Activated B cell treated with CpG ODN at 0.5 μM for 24 hours (primary cell): ENCODE data around the gene FAM50A. TPM values are rescaled to one million over a fixed set of nuclear protein-coding genes. Genes with fewer than 3 reads are reported as not detected.
"Not testable (repeated sequence)": the region's sequence is repeated elsewhere in the genome, so short reads cannot be mapped to it uniquely, and the experiment has no call there.

Experiments used
- ATAC-seq: fragments of 200-7000 bp; cut with Tn5 transposase; one replicate; pipeline ENCODE4 v1.10.0; 2021; ENCODE audit warnings: low read depth, mild to moderate bottlenecking, moderate library complexity
- CTCF ChIA-PET: fragments of 350-600 bp; sonication (Branson Sonifier 250); formaldehyde crosslinking; loops from one replicate; lab custom pipeline; 2021; ENCODE audit warnings: antibody characterized with exemption; lab: Charles Lee
- POLR2A ChIA-PET: fragments of 350-600 bp; sonication (Branson Sonifier 250); formaldehyde crosslinking; loops from one replicate; lab custom pipeline; 2021; ENCODE audit warnings: antibody characterized with exemption; lab: Charles Lee
- DNase-seq: peaks from one replicate; pipeline ENCODE4 v3.0.0; 2022
- H3K27ac Mint-ChIP-seq: one replicate; pipeline ENCODE4 v1.8.0; 2020; ENCODE audit warnings: mixed read lengths
- H3K27me3 Mint-ChIP-seq: one replicate; pipeline ENCODE4 v1.8.0; 2021; ENCODE audit warnings: mixed read lengths
- H3K36me3 Mint-ChIP-seq: one replicate; pipeline ENCODE4 v1.8.0; 2021; ENCODE audit warnings: low read depth, mixed read lengths
- H3K4me1 Mint-ChIP-seq: one replicate; pipeline ENCODE4 v1.8.0; 2021; ENCODE audit warnings: mixed read lengths
- H3K4me3 Mint-ChIP-seq: one replicate; pipeline ENCODE4 v1.8.0; 2020; ENCODE audit warnings: mild to moderate bottlenecking, mixed read lengths
- H3K9me3 Mint-ChIP-seq: one replicate; pipeline ENCODE4 v1.8.0; 2020; ENCODE audit warnings: mixed read lengths
- intact Hi-C: fragments of 100-400 bp; cut with micrococcal nuclease; formaldehyde crosslinking; loops from one replicate; pipeline ENCODE4 v1.15.1; 2024
- total RNA-seq: library from RNA; stranded (reverse); gene quantifications from 2 replicates; pipeline ENCODE4 v1.2.3, GENCODE V29; 2022
- TF ChIP-seq, protein P1 (sequence below): fragments of 200-600 bp; IDR thresholded peaks from one replicate; pipeline ENCODE4 v1.8.0; 2022; ENCODE audit warnings: antibody characterized with exemption, mild to moderate bottlenecking

The FAM50A gene, protein sequence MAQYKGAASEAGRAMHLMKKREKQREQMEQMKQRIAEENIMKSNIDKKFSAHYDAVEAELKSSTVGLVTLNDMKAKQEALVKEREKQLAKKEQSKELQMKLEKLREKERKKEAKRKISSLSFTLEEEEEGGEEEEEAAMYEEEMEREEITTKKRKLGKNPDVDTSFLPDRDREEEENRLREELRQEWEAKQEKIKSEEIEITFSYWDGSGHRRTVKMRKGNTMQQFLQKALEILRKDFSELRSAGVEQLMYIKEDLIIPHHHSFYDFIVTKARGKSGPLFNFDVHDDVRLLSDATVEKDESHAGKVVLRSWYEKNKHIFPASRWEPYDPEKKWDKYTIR
- total RNA-seq: 52.5 and 56.0 TPM in 2 replicates

- peak within 1 kb of the TSS; percentile 66 for H3K27ac Mint-ChIP-seq
- peaks cover 5% of the 10 kb centered on the region for H3K4me1 Mint-ChIP-seq
- intact Hi-C loops: loop anchor here (1.0 kb wide), 1 partner anchor 13 kb away; no protein-coding TSS in a partner anchor
- ChIA-PET CTCF (no interaction called here), POLR2A (interaction anchor here (1.0 to 2.3 kb wide), 6 partner anchors 8 to 103 kb away, joined by 3 to 5 read pairs (median 3); partner anchors contain the start of genes EMD and IKBKG)
- H3K9me3 Mint-ChIP-seq: no peaks in the 10 kb centered on the region
- no peaks in the 10 kb centered on the region for H3K27me3 Mint-ChIP-seq
- peaks cover 34% of the 10 kb centered on the region for H3K36me3 Mint-ChIP-seq
- TF ChIP-seq, protein P1, sequence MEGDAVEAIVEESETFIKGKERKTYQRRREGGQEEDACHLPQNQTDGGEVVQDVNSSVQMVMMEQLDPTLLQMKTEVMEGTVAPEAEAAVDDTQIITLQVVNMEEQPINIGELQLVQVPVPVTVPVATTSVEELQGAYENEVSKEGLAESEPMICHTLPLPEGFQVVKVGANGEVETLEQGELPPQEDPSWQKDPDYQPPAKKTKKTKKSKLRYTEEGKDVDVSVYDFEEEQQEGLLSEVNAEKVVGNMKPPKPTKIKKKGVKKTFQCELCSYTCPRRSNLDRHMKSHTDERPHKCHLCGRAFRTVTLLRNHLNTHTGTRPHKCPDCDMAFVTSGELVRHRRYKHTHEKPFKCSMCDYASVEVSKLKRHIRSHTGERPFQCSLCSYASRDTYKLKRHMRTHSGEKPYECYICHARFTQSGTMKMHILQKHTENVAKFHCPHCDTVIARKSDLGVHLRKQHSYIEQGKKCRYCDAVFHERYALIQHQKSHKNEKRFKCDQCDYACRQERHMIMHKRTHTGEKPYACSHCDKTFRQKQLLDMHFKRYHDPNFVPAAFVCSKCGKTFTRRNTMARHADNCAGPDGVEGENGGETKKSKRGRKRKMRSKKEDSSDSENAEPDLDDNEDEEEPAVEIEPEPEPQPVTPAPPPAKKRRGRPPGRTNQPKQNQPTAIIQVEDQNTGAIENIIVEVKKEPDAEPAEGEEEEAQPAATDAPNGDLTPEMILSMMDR: no peak
- peak within 1 kb of the TSS; percentile 77 for H3K4me3 Mint-ChIP-seq
- peak; percentile 90 for ATAC-seq
- peak; percentile 75 for DNase-seq
These were observed at the start of gene FAM50A for GRCh38 chrX:154443992-154444754. TSS of gene FAM50A (plus strand) at chrX:154444141. CDS start at chrX:154444236, 95 bp downstream.

DNA sequence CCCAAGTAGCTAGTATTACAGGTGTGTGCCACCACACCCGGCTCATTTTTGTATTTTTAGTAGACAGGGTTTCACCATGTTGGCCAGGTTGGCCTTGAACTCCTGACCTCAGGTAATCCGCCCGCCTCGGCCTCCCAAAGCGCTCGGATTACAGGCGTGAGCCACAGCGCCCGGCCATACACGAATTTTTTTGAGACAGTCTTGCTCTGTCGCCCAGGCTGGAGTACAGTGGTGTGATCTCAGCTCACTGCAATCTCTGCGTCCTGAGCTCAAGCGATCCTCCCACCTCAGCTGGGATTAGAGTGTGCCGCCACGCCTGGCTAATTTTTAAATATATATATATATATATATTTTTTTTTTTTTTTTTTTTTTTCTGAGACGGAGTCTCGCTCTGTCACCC, 47.6 kb upstream of the FAM50A start:
- intact Hi-C loops: loop anchor here (5.0 kb wide), 4 partner anchors 41 to 136 kb away; partner anchors contain the start of genes GDI1, LAGE3 and SLC10A3
- not testable (repeated sequence) for H3K27ac Mint-ChIP-seq
- POLR2A ChIA-PET: interaction anchor here (2.4 to 6.2 kb wide), 2 partner anchors 13 to 14 kb away, joined by 20 to 125 read pairs; partner anchors contain the start of genes DNASE1L1 and TAFAZZIN

GRCh38 chrX:154396973-154397887, 46.7 kb upstream of the FAM50A start:
- Mint-ChIP-seq H3K4me3 (peak overlapping the region; percentile 97), H3K4me1 (peaks cover 26% of the 10 kb centered on the region), H3K9me3 (no peaks in the 10 kb centered on the region), H3K36me3 (peaks cover 36% of the 10 kb centered on the region), H3K27ac (peak overlapping the region; percentile 99), H3K27me3 (no peaks in the 10 kb centered on the region)
- DNase-seq (peak; percentile 65), ATAC-seq (peak; percentile 66)
- TF ChIP-seq, protein P1: no peak
- intact Hi-C loops: loop anchor here (5.0 kb wide), 4 partner anchors 40 to 135 kb away; partner anchors contain the start of genes GDI1, LAGE3 and SLC10A3
- CTCF ChIA-PET: interaction anchor here (1.3 kb wide), 1 partner anchor 32 kb away, joined by 4 read pairs; no protein-coding TSS in a partner anchor
- POLR2A ChIA-PET: interaction anchor here (0.5 to 6.2 kb wide), 33 partner anchors 12 to 473 kb away, joined by 3 to 125 read pairs (median 5); partner anchors contain the start of genes ARHGAP4, ATP6AP1, DNASE1L1 and EMD

More for the DNA sequence above, 47.6 kb upstream of the FAM50A start:
- Mint-ChIP-seq H3K36me3 (peaks cover 33% of the 10 kb centered on the region), H3K4me3 (peak overlapping the region; percentile 97), H3K4me1 (peaks cover 26% of the 10 kb centered on the region)
- H3K27me3 Mint-ChIP-seq, H3K9me3 Mint-ChIP-seq, CTCF ChIA-PET, ATAC-seq, DNase-seq: not testable (repeated sequence)

GRCh38 chrX:154397888-154398667, 45.9 kb upstream of the FAM50A start, which contains the start of gene RPL10:
TSS of gene RPL10 (plus strand) at chrX:154398377. CDS start at chrX:154398520, 143 bp downstream.
- Mint-ChIP-seq H3K27ac (peak within 1 kb of the TSS; percentile 99), H3K36me3 (peaks cover 39% of the 10 kb centered on the region), H3K27me3 (no peaks in the 10 kb centered on the region), H3K9me3 (no peaks in the 10 kb centered on the region), H3K4me1 (peaks cover 26% of the 10 kb centered on the region), H3K4me3 (peak within 1 kb of the TSS; percentile 97)
- ChIA-PET CTCF (interaction anchor here (1.3 to 1.4 kb wide), 2 partner anchors 11 to 31 kb away, joined by 4 read pairs; partner anchors contain the start of gene DNASE1L1), POLR2A (interaction anchor here (0.6 to 6.2 kb wide), 39 partner anchors 11 to 474 kb away, joined by 3 to 125 read pairs (median 5); partner anchors contain the start of genes ARHGAP4, ATP6AP1, DNASE1L1 and EMD)
- peak; percentile 76 for DNase-seq
- ATAC-seq: peak; percentile 75
- TF ChIP-seq, protein P1: no peak
- intact Hi-C loops: loop anchor here (5.0 kb wide), 4 partner anchors 39 to 134 kb away; partner anchors contain the start of genes GDI1, LAGE3 and SLC10A3
